Testis (tissue), 3 donors: ENCODE measurements around the gene VWA3B. TPM values are rescaled to one million over a fixed set of nuclear protein-coding genes. Genes with fewer than 3 reads are reported as not detected.
"Not testable (repeated sequence)": the region's sequence is repeated elsewhere in the genome, so short reads cannot be mapped to it uniquely, and the experiment has no call there.

ENCODE experiments used
- DNase-seq: peaks from one replicate; pipeline ENCODE4 v3.0.0-alpha.2; 2019
- H3K27ac ChIP-seq, 2 donors: fragments of 200-600 bp; sonication (generic); one replicate each; pipeline ENCODE4 v1.5.1; 2019
- H3K27me3 ChIP-seq: fragments of 200-600 bp; sonication (generic); one replicate; pipeline ENCODE4 v1.5.1; 2019
- H3K36me3 ChIP-seq: fragments of 200-600 bp; sonication (generic); one replicate; pipeline ENCODE4 v1.5.1; 2017; ENCODE audit warnings: low read depth; ENCODE audit errors: missing control alignments
- H3K4me1 ChIP-seq: fragments of 200-600 bp; sonication (generic); one replicate; pipeline ENCODE4 v1.5.1; 2019
- H3K4me3 ChIP-seq, 2 donors: fragments of 200-600 bp; sonication (generic); one replicate each; pipeline ENCODE4 v1.5.1; 2017 to 2019
- H3K9me3 ChIP-seq: fragments of 200-600 bp; sonication (generic); one replicate; pipeline ENCODE4 v1.5.1; 2017
- POLR2A ChIP-seq: fragments of 450-650 bp; IDR thresholded peaks from one replicate; pipeline ENCODE4 v1.6.1; 2017; ENCODE audit warnings: antibody characterized with exemption, mild to moderate bottlenecking, moderate library complexity
- WGBS, 2 donors: methylation state at CpG; one replicate each; pipeline ENCODE4 v1.1.5; 2018; 5-methylcytosine and 5-hydroxymethylcytosine counted together
- intact Hi-C: fragments of 100-400 bp; cut with DNase I; formaldehyde crosslinking; loops from one replicate; pipeline ENCODE4 v1.15.1; 2023; ENCODE audit warnings: low total_unique reads
- polyA plus RNA-seq: library from polyadenylated mRNA; stranded (reverse); fragments of 350-450 nt; fragmentation: Illumina TruSeq; extraction: RNeasy Lipid Tissue Mini Kit (QIAGEN cat#74804); gene quantifications from one replicate; pipeline ENCODE4 v1.2.3, GENCODE V29; 2014; ENCODE audit warnings: low read depth, low replicate concordance; ENCODE audit not compliant: insufficient read depth
- total RNA-seq, 2 donors: library from RNA; depleted of rRNA; stranded (reverse); fragments of >200 nt; gene quantifications; one replicate each; pipeline ENCODE4 v1.2.3, GENCODE V29; 2016
- TF ChIP-seq, protein P1 (sequence below), 3 experiments: fragments of 450-650 bp in 2 of 3; fragments of 200-600 bp in 1 of 3; sonication (generic) in 1 of 3; IDR thresholded peaks; one replicate each; pipeline ENCODE4 v1.5.1; 2016 to 2019; ENCODE audit warnings: antibody characterized with exemption in 3 of 3, mild to moderate bottlenecking in 2 of 3, moderate library complexity in 1 of 3

Gene VWA3B
- total and polyA plus RNA-seq, 3 donors from 2014 or later: 27.0 to 118 (median 81.6) TPM

DNA sequence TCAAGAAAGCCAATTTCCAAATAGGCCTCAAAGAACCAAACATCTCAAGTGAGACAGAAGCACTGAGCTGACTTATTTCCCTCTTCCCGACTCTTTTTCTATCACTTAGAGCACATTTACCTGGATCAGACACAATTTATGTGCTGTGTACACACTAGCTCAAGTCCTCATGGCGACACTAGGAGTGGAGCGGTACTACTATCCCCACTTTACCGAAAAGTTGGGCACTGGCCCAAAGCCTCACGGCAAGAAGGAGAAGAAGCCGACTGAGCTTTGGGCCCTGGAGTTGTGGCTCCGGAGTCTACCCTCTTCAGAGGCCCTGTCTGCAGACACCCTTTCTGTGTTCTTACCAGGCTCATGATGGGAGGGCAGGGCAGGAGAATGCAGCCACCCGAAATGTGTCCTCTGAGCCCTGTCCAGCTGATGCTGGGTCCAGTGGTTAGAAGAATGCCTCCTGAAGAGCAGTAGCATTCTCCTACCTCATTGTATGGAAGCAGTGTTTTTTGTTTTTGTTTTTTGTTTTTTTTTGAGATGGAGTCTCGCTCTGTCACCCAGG lies 167.6 kb downstream of the VWA3B start:
- TF ChIP-seq POLR2A: no peak
- TF ChIP-seq, protein P1, sequence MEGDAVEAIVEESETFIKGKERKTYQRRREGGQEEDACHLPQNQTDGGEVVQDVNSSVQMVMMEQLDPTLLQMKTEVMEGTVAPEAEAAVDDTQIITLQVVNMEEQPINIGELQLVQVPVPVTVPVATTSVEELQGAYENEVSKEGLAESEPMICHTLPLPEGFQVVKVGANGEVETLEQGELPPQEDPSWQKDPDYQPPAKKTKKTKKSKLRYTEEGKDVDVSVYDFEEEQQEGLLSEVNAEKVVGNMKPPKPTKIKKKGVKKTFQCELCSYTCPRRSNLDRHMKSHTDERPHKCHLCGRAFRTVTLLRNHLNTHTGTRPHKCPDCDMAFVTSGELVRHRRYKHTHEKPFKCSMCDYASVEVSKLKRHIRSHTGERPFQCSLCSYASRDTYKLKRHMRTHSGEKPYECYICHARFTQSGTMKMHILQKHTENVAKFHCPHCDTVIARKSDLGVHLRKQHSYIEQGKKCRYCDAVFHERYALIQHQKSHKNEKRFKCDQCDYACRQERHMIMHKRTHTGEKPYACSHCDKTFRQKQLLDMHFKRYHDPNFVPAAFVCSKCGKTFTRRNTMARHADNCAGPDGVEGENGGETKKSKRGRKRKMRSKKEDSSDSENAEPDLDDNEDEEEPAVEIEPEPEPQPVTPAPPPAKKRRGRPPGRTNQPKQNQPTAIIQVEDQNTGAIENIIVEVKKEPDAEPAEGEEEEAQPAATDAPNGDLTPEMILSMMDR (IDR thresholded peaks at IDR 0.05): no peak
- intact Hi-C loops: no loop called here
- no peak overlapping the region for H3K27ac ChIP-seq
- 96% methylated on average over 9 of the region's 9 CpGs for WGBS, 2 donors
- no peak for DNase-seq
- no peaks in the 10 kb centered on the region for H3K36me3 ChIP-seq
- no peaks in the 10 kb centered on the region for H3K27me3 ChIP-seq
- H3K4me1 ChIP-seq: no peaks in the 10 kb centered on the region
- H3K4me3 ChIP-seq: no peak overlapping the region
- H3K9me3 ChIP-seq: no peaks in the 10 kb centered on the region

DNA sequence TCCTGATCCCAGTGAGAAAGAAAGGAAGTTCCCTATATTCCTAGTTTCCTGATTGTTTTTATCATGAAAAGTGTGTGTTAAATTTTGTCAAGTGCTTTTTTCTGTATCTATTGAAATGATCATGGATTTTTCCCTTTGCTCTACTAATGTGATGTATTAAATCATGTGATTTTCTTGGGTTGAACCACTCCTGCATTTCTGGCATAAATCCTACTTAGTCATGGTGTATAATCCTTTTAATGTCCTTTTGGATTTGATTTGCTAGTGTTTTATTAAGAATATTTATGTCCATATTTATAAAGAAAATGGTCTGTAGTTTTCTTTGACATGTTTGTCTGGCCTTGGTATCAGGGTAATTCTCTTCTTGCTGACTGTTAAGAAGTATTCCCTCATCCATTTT lies 171.9 kb downstream of the VWA3B start:
- Histone ChIP-seq H3K4me1 (no peaks in the 10 kb centered on the region), H3K36me3 (no peaks in the 10 kb centered on the region), H3K9me3 (no peaks in the 10 kb centered on the region), H3K27ac (no peak overlapping the region), H3K27me3 (no peaks in the 10 kb centered on the region), H3K4me3 (no peak overlapping the region)
- DNase-seq: no peak
- TF ChIP-seq, protein P1 (IDR thresholded peaks at IDR 0.05): no peak
- no peak for TF ChIP-seq POLR2A
- intact Hi-C loops: no loop called here

DNA sequence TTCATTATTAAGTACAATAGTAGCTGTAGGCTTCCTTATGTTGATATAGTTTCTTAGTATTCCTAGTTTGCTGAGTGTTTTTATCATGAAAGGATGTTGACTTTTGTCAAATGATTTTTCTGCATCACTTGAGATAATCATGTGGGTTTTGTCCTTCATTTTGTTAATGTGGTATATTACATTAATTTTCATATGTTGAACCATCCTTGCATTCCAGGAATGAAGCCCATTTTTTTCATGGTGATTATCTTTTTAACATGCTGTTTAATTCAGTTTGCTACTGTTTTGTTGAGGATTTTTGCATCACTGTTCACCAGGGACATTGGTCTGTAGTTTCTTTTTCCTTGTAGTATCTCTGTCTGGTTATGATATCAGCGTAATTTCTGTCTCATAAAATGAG lies 176.4 kb downstream of the VWA3B start:
- H3K4me1 ChIP-seq: no peaks in the 10 kb centered on the region
- no peak overlapping the region for H3K4me3 ChIP-seq
- no peaks in the 10 kb centered on the region for H3K9me3 ChIP-seq
- 84 to 86% methylated on average over 1 of the region's 1 CpG for WGBS, 2 donors
- no peak for DNase-seq
- TF ChIP-seq, protein P1 (IDR thresholded peaks at IDR 0.05): no peak
- TF ChIP-seq POLR2A: no peak
- no peak overlapping the region for H3K27ac ChIP-seq
- no peaks in the 10 kb centered on the region for H3K36me3 ChIP-seq
- intact Hi-C loops: no loop called here
- H3K27me3 ChIP-seq: no peaks in the 10 kb centered on the region

DNA sequence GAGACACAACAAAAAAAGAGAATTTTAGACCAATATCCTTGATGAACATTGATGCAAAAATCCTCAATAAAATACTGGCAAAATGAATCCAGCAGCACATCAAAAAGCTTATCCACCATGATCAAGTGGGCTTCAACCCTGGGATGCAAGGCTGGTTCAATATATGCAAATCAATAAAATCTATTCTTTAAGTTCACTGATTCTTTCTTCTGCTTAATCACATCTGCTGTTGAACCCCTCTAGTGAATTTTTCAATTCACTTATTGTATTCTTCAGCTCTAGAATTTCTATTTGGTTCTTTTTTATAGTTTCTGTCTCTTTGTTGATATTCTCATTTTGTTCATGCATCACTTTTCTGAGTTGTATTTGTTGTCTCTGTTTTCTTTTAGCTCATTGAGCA lies 181.3 kb downstream of the VWA3B start:
- H3K4me1 ChIP-seq, intact Hi-C loops, H3K4me3 ChIP-seq, DNase-seq, H3K9me3 ChIP-seq, H3K27me3 ChIP-seq, H3K36me3 ChIP-seq, H3K27ac ChIP-seq: not testable (repeated sequence)

DNA sequence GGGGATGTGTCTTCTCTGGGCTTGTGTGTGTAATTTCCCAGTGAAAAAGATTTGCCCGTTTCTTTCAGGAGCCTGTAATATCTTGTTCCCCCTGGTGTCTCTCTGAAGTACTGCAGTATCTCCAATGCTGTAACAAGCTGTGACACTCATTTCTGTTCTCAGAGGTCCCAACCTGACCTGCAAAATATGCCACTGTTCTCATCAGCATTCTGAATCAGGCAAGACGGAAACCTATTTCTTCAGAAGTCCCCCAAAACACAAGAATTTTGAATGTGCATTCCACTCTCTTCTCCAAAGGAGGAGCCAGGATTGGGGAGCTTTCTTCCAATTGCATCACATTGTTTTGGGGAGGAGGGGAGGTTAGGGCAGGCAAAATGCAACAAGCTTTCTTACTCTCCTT lies 182.3 kb downstream of the VWA3B start:
- TF ChIP-seq, protein P1 (IDR thresholded peaks at IDR 0.05): peak; percentile 46 to 58 (median 50)
- no peak for TF ChIP-seq POLR2A
- no peak overlapping the region for H3K27ac ChIP-seq
- no peaks in the 10 kb centered on the region for H3K4me1 ChIP-seq
- no peaks in the 10 kb centered on the region for H3K36me3 ChIP-seq
- intact Hi-C loops: no loop called here
- peak; percentile 22 for DNase-seq
- 37 to 40% methylated on average over 2 of the region's 2 CpGs for WGBS, 2 donors
- H3K9me3 ChIP-seq: no peaks in the 10 kb centered on the region
- no peak overlapping the region for H3K4me3 ChIP-seq
- no peaks in the 10 kb centered on the region for H3K27me3 ChIP-seq
